ENCODE data around the gene RFLNA.

DNA sequence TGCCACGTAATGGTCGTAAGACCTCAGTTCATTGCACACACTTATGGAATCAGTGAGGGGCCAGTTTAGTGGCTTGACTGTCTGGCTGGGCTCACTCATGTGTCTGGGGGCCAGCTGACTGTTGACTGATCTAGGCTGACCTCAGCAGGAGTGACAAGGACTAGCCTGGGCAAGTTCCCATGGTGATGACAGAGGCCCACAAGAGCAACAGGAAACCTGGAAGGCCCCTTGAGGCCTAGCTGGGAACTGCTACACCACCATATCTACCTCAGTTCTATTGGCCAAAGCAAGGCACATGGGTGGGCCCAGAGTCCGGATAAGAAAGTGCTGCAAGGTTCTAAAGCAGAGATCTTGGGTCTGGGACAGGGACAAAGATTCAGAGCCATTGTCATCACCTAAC lies 21.3 kb upstream of the RFLNA start:
- TF ChIP-seq CTCF (IDR thresholded peaks at IDR 0.05; ENCODE audit: poor library complexity) (peak; percentile 21), EZH2 (IDR thresholded peaks at IDR 0.05; ENCODE audit: borderline replicate concordance) (no peak)
